NT2/D1 (cell line): ENCODE measurements around the gene CEP104.

Experiments
- SUZ12 ChIP-seq: IDR thresholded peaks from 2 replicates; pipeline ENCODE4 v1.6.1; 2011; ENCODE audit not compliant: insufficient read length, insufficient read depth; ENCODE audit errors: extremely low read depth
- ZNF274 ChIP-seq: IDR thresholded peaks from 2 replicates; pipeline ENCODE4 v1.6.1; 2011; ENCODE audit warnings: mild to moderate bottlenecking, low read depth, low read length

DNA sequence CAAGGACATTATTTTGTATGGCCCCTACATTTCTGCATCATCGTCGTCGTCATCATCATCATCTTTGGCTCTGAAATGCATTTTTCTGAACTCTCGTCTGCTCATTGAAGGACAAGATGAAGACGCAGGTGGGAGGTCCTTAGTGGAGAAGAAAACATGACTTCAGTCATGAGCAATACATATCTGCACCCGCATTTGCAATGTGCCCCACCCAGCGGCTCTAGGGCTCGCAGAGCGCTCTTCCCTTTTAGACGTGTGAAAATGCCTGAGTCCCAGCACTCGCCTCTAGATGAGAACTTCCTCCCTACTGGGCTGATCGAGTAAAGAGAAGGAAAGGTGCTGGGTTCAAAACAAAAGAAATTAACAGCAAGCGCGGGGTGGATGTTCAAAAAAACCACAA, 32.9 kb upstream of the CEP104 start:
- no peak for TF ChIP-seq SUZ12
- TF ChIP-seq ZNF274: no peak
